HG03103 (cell line): ENCODE data around the gene ALKBH5.

Experiments used
- ATAC-seq: cut with Tn5 transposase; IDR thresholded peaks from one replicate; pipeline ENCODE4 v1.9.1; 2021; ENCODE audit warnings: low read depth; ENCODE audit not compliant: unreplicated experiment

The ALKBH5 gene

GRCh38 chr17:18256776-18257175 lies 73.1 kb downstream of the ALKBH5 start:
- ATAC-seq, result no peak

GRCh38 chr17:18257268-18257981 lies 73.8 kb downstream of the ALKBH5 start:
- no peak for ATAC-seq

GRCh38 chr17:18257982-18258355 lies 74.3 kb downstream of the ALKBH5 start:
- ATAC-seq, result no peak

GRCh38 chr17:18258356-18259038 lies 74.9 kb downstream of the ALKBH5 start, which contains the start of gene FLII:
FLII (minus strand) TSS chr17:18258738; CDS start chr17:18258690, 48 bp downstream.
- ATAC-seq, result no peak
